H9 (cell line): Measurements from ENCODE around the gene KRT6A. TPM values are rescaled to one million over a fixed set of nuclear protein-coding genes. Genes with fewer than 3 reads are reported as not detected.

Experiments
- DNase-seq: peaks from one replicate; pipeline ENCODE4 v3.0.0-alpha.2; 2017
- H2AFZ ChIP-seq: one replicate; pipeline ENCODE4 v1.6.1; 2013; ENCODE audit warnings: mild to moderate bottlenecking, low read length, control low read depth, moderate library complexity
- H2AK5ac ChIP-seq: 2 replicates; pipeline ENCODE4 v1.6.1; 2013; ENCODE audit warnings: low read length, control low read depth, mixed read lengths; ENCODE audit not compliant: insufficient read length
- H2BK120ac ChIP-seq: one replicate; pipeline ENCODE4 v1.6.1; 2013; ENCODE audit warnings: low read depth, mild to moderate bottlenecking, low read length, control low read depth, inconsistent platforms; ENCODE audit not compliant: poor library complexity, severe bottlenecking
- H2BK12ac ChIP-seq: 2 replicates; pipeline ENCODE4 v1.6.1; 2013; ENCODE audit warnings: low read length, control low read depth, mixed read lengths, low read depth; ENCODE audit not compliant: insufficient read length
- H2BK15ac ChIP-seq: 2 replicates; pipeline ENCODE4 v1.6.1; 2013; ENCODE audit warnings: low read depth, low read length, control low read depth
- H2BK20ac ChIP-seq: one replicate; pipeline ENCODE4 v1.6.1; 2013; ENCODE audit warnings: low read depth, mild to moderate bottlenecking, low read length, control low read depth, inconsistent platforms; ENCODE audit not compliant: poor library complexity, severe bottlenecking
- H2BK5ac ChIP-seq: 2 replicates; pipeline ENCODE4 v1.6.1; 2013; ENCODE audit warnings: low read length, control low read depth, mixed read lengths; ENCODE audit not compliant: insufficient read length
- H3K14ac ChIP-seq: 2 replicates; pipeline ENCODE4 v1.6.1; 2013; ENCODE audit warnings: low read length, control low read depth; ENCODE audit not compliant: insufficient read depth
- H3K18ac ChIP-seq: 2 replicates; pipeline ENCODE4 v1.6.1; 2013; ENCODE audit warnings: low read depth, mild to moderate bottlenecking, mixed read lengths, low read length, control low read depth; ENCODE audit not compliant: insufficient read length
- H3K23ac ChIP-seq: 2 replicates; pipeline ENCODE4 v1.6.1; 2013; ENCODE audit warnings: low read length, control low read depth, mixed read lengths, low read depth; ENCODE audit not compliant: insufficient read length
- H3K23me2 ChIP-seq: 2 replicates; pipeline ENCODE4 v1.6.1; 2013; ENCODE audit warnings: low read depth, mild to moderate bottlenecking, mixed read lengths, low read length, control low read depth; ENCODE audit not compliant: insufficient read length, poor library complexity, severe bottlenecking
- H3K27ac ChIP-seq: 2 replicates; pipeline ENCODE4 v1.5.1; 2013; ENCODE audit warnings: low read length, control low read depth, mixed read lengths, low read depth; ENCODE audit not compliant: insufficient read length
- H3K27me3 ChIP-seq: 2 replicates; pipeline ENCODE4 v1.6.1; 2013; ENCODE audit warnings: low read length, control low read depth, inconsistent platforms; ENCODE audit not compliant: insufficient read depth
- H3K4ac ChIP-seq: 2 replicates; pipeline ENCODE4 v1.6.1; 2013; ENCODE audit warnings: low read depth, mild to moderate bottlenecking, control low read depth, inconsistent platforms, low read length, moderate library complexity
- H3K4me1 ChIP-seq: 2 replicates; pipeline ENCODE4 v1.6.1; 2013; ENCODE audit warnings: low read length, control low read depth, inconsistent platforms; ENCODE audit not compliant: insufficient read depth
- H3K4me2 ChIP-seq: 2 replicates; pipeline ENCODE4 v1.6.1; 2013; ENCODE audit warnings: low read length, control low read depth, mixed read lengths; ENCODE audit not compliant: insufficient read length, insufficient read depth
- H3K56ac ChIP-seq: 2 replicates; pipeline ENCODE4 v1.6.1; 2013; ENCODE audit warnings: low read depth, mild to moderate bottlenecking, mixed read lengths, low read length, control low read depth; ENCODE audit not compliant: insufficient read length
- H3K79me1 ChIP-seq: 2 replicates; pipeline ENCODE4 v1.6.1; 2013; ENCODE audit warnings: low read depth, mild to moderate bottlenecking, moderate library complexity, low read length, control low read depth, inconsistent platforms; ENCODE audit not compliant: insufficient read depth, poor library complexity, severe bottlenecking
- H3K79me2 ChIP-seq: 2 replicates; pipeline ENCODE4 v1.6.1; 2013; ENCODE audit warnings: low read length, control low read depth, inconsistent platforms; ENCODE audit not compliant: insufficient read depth
- H3K9ac ChIP-seq: 2 replicates; pipeline ENCODE4 v1.6.1; 2013; ENCODE audit warnings: low read length, control low read depth, mixed read lengths; ENCODE audit not compliant: insufficient read length; ENCODE audit errors: extremely low read depth
- H3K9me3 ChIP-seq: one replicate; pipeline ENCODE4 v1.6.1; 2013; ENCODE audit warnings: low read depth, low read length, inconsistent platforms; ENCODE audit not compliant: control insufficient read depth
- H3T11ph ChIP-seq: one replicate; pipeline ENCODE4 v1.6.1; 2013; ENCODE audit warnings: mild to moderate bottlenecking, low read length, control low read depth, inconsistent platforms
- H4K20me1 ChIP-seq: one replicate; pipeline ENCODE4 v1.6.1; 2013; ENCODE audit not compliant: control insufficient read depth, insufficient read length, insufficient read depth
- H4K5ac ChIP-seq: 2 replicates; pipeline ENCODE4 v1.6.1; 2013; ENCODE audit warnings: low read depth, mild to moderate bottlenecking, mixed read lengths, low read length, control low read depth; ENCODE audit not compliant: insufficient read length
- H4K8ac ChIP-seq: replicated peaks from 2 replicates; pipeline ENCODE4 v1.6.1; 2013; ENCODE audit warnings: low read length, control low read depth, mixed read lengths, low read depth; ENCODE audit not compliant: insufficient read length
- H4K91ac ChIP-seq: 2 replicates; pipeline ENCODE4 v1.6.1; 2013; ENCODE audit warnings: low read depth, mild to moderate bottlenecking, moderate library complexity, mixed read lengths, low read length, control low read depth; ENCODE audit not compliant: insufficient read length
- H3K27ac Mint-ChIP-seq, 3 experiments: 2 replicates in 2 of 3; 3 replicates in 1 of 3; pipeline ENCODE4 v1.8.0; 2020 to 2021; ENCODE audit warnings: mixed read lengths in 3 of 3, mild to moderate bottlenecking in 1 of 3, moderate library complexity in 1 of 3
- H3K27me3 Mint-ChIP-seq: 2 replicates; pipeline ENCODE4 v1.8.0; 2021; ENCODE audit warnings: low read depth, mild to moderate bottlenecking, moderate library complexity, mixed read lengths
- H3K36me3 Mint-ChIP-seq, 3 experiments: 2 replicates in 2 of 3; 3 replicates in 1 of 3; pipeline ENCODE4 v1.8.0; 2020 to 2021; ENCODE audit warnings: low read depth in 3 of 3, mixed read lengths in 3 of 3; ENCODE audit not compliant: insufficient read depth in 1 of 3
- H3K4me1 Mint-ChIP-seq, 2 experiments: 2 replicates each; pipeline ENCODE4 v1.8.0; 2020; ENCODE audit warnings: mixed read lengths in 2 of 2
- H3K4me3 Mint-ChIP-seq, 2 experiments: 2 replicates in 1 of 2; 3 replicates in 1 of 2; pipeline ENCODE4 v1.8.0; 2020 to 2021; ENCODE audit warnings: mild to moderate bottlenecking in 2 of 2, mixed read lengths in 2 of 2, moderate library complexity in 1 of 2
- H3K9me3 Mint-ChIP-seq, 2 experiments: 2 replicates in 1 of 2; 3 replicates in 1 of 2; pipeline ENCODE4 v1.8.0; 2020; ENCODE audit warnings: mild to moderate bottlenecking in 2 of 2, mixed read lengths in 2 of 2, moderate library complexity in 1 of 2
- WGBS: extraction: QIAGEN DNeasy Blood & Tissue Kit; methylation state at CpG from one replicate; pipeline ENCODE4 v1.1.7; 2013; ENCODE audit warnings: missing lambda C conversion rate, low lambda C conversion rate, mixed read lengths; ENCODE audit not compliant: insufficient read length; ENCODE audit errors: extremely low coverage; 5-methylcytosine and 5-hydroxymethylcytosine counted together
- total RNA-seq: library from RNA; stranded (reverse); gene quantifications from 2 replicates; pipeline ENCODE4 v1.2.1, GENCODE V29; 2021
- TF ChIP-seq, protein P1 (sequence below): fragments of 200-600 bp; sonication (generic); conservative IDR thresholded peaks from 3 replicates; pipeline ENCODE4 v1.8.0; 2021; ENCODE audit warnings: antibody characterized with exemption, mild to moderate bottlenecking

Gene KRT6A
- total RNA-seq, 1 experiment from 2014 or later, result not detected

DNA sequence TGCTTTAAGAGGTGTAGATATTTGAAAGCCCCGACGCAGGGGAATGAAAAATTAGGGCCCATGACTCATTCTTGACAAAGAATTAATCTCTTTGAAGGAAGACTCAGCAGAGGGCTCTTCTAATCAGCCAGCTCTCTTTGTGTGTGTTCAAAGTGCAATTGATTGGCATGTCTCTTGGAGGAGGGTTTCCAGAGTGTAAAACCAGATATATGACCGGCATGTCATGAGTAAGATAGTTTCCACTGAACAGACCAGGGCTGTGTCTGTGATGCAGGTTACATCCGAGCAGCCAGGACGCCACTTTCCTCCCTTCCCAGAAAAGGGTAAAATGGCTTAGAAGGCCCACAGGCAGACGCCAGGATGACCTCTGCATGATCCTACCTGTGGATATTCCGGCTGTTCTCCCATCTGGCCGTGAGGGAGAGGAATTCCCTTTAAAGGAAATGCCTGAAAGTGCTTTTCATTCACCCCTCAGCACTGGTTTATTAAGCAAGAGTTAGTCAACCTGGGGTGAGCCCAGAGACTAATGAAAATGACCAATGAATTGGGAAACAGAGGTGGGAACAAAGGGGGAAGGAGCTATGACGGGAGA is 51.6 kb downstream of the KRT6A start:
- H2BK12ac ChIP-seq, result no peak overlapping the region
- no peak overlapping the region for H2AFZ ChIP-seq
- H3K18ac ChIP-seq, result no peak overlapping the region
- peaks cover 20 to 27% of the 10 kb centered on the region in 2 experiments for H3K4me1 Mint-ChIP-seq
- no peak overlapping the region for H2BK5ac ChIP-seq
- no peak overlapping the region for H3T11ph ChIP-seq
- no peak overlapping the region for H3K9ac ChIP-seq
- H3K4me3 Mint-ChIP-seq, result no peak overlapping the region
- H2AK5ac ChIP-seq, result no peak overlapping the region
- H3K9me3 ChIP-seq, result no peaks in the 10 kb centered on the region
- no peak overlapping the region for H2BK20ac ChIP-seq
- no peak overlapping the region for H3K56ac ChIP-seq
- H3K23me2 ChIP-seq, result no peaks in the 10 kb centered on the region
- H4K91ac ChIP-seq, result no peak overlapping the region
- H3K79me2 ChIP-seq, result no peaks in the 10 kb centered on the region
- no CpG with 5 or more reads among the region's 9 CpGs for WGBS
- TF ChIP-seq, protein P1, sequence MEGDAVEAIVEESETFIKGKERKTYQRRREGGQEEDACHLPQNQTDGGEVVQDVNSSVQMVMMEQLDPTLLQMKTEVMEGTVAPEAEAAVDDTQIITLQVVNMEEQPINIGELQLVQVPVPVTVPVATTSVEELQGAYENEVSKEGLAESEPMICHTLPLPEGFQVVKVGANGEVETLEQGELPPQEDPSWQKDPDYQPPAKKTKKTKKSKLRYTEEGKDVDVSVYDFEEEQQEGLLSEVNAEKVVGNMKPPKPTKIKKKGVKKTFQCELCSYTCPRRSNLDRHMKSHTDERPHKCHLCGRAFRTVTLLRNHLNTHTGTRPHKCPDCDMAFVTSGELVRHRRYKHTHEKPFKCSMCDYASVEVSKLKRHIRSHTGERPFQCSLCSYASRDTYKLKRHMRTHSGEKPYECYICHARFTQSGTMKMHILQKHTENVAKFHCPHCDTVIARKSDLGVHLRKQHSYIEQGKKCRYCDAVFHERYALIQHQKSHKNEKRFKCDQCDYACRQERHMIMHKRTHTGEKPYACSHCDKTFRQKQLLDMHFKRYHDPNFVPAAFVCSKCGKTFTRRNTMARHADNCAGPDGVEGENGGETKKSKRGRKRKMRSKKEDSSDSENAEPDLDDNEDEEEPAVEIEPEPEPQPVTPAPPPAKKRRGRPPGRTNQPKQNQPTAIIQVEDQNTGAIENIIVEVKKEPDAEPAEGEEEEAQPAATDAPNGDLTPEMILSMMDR, result no peak
- H2BK120ac ChIP-seq, result no peak overlapping the region
- H3K9me3 Mint-ChIP-seq, result no peaks in the 10 kb centered on the region
- H3K36me3 Mint-ChIP-seq, result no peaks in the 10 kb centered on the region
- no peak overlapping the region for H3K4me2 ChIP-seq
- no peaks in the 10 kb centered on the region for H3K27me3 ChIP-seq
- H3K27ac ChIP-seq, result no peak overlapping the region
- H3K27ac Mint-ChIP-seq, result no peak overlapping the region
- no peaks in the 10 kb centered on the region for H4K20me1 ChIP-seq
- H2BK15ac ChIP-seq, result no peak overlapping the region
- no peak overlapping the region for H4K5ac ChIP-seq
- H3K23ac ChIP-seq, result no peak overlapping the region
- H3K14ac ChIP-seq, result no peak overlapping the region
- H3K4me1 ChIP-seq, result 0 out of 2 replicates have a peak, but pooled peaks cover 2% of the 10 kb centered on the region
- no peaks in the 10 kb centered on the region for H3K79me1 ChIP-seq
- no peak overlapping the region for H3K4ac ChIP-seq
- peaks cover 4% of the 10 kb centered on the region for H3K27me3 Mint-ChIP-seq
- DNase-seq, result no peak
- H4K8ac ChIP-seq, result no peak overlapping the region
